ENCODE measurements around the gene SLC6A4.

- TF ChIP-seq POLR2A (IDR thresholded peaks at IDR 0.05) (no peak), CTCF (IDR thresholded peaks at IDR 0.05) (no peak)
These were observed 32.0 kb downstream of the SLC6A4 start for GRCh38 chr17:30203471-30203981.
